ENCODE measurements around the gene NCOA3. TPM values are rescaled to one million over a fixed set of nuclear protein-coding genes. Genes with fewer than 3 reads are reported as not detected.
A peak's percentile ranks its signal among the peaks of the same experiment; 100 is the strongest.

Gene NCOA3
- total RNA-seq, 1 donor from 2014 or later: 24.6 TPM

DNA sequence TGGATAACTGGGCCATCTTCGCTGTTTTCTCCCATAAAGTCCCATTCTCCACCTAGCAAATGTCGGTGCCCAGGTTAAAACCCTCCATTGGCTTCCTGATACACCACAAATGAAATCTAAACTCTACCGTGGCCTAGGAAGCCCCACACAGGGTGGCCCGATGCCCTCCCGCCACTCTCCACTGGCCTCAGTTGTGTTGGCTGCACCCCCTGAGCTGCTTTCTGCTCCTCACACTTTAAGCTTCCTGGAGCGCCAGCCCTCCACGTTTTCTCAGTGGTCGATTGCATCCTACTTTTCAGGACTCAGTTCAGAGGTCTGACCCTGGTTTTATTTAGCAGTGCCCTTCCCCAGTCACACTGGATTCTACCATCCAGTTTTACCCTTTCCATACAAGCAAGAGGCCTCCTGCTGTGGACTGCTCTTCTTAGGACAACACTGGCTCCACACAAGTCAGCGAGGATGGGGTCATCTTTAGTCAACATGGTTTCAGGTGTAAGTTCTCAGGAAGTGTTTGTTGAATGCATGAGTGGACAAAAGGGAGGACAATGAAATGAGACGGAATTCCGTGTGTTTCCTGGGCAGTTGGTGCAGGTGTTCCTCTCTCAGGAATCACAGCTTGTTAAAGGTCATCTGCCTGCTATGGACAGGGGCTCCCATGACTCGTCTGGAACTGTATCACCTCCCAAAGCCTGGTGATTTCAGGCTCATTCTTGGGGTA, 159.5 kb downstream of the NCOA3 start:
- H3K27ac Mint-ChIP-seq (ENCODE audit: unreplicated experiment): no peak overlapping the region
- H3K36me3 Mint-ChIP-seq (ENCODE audit: unreplicated experiment): no peaks in the 10 kb centered on the region

DNA sequence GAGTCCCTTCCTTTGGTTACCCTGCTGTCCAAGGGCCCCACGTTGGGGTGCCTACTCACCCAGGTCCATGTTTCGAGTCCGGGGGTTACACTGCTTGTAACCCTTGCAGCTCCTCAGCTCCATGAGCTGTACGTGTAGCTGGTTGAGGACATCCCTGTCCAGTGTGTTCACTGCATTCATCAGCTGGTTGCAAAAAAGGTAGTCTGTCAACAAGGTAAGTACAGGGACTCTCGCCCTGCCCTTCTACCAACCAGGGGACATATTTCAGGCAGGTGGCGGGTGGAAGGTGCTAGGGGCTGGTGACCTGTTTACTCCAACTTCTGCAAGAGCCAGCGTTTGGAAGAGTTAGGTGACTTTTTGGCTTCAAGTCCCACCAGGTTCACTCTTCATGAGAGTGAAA, 160.0 kb downstream of the NCOA3 start:
- no peak overlapping the region for H3K4me3 Mint-ChIP-seq (ENCODE audit: unreplicated experiment)
- TF ChIP-seq, protein P1, sequence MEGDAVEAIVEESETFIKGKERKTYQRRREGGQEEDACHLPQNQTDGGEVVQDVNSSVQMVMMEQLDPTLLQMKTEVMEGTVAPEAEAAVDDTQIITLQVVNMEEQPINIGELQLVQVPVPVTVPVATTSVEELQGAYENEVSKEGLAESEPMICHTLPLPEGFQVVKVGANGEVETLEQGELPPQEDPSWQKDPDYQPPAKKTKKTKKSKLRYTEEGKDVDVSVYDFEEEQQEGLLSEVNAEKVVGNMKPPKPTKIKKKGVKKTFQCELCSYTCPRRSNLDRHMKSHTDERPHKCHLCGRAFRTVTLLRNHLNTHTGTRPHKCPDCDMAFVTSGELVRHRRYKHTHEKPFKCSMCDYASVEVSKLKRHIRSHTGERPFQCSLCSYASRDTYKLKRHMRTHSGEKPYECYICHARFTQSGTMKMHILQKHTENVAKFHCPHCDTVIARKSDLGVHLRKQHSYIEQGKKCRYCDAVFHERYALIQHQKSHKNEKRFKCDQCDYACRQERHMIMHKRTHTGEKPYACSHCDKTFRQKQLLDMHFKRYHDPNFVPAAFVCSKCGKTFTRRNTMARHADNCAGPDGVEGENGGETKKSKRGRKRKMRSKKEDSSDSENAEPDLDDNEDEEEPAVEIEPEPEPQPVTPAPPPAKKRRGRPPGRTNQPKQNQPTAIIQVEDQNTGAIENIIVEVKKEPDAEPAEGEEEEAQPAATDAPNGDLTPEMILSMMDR (IDR thresholded peaks at IDR 0.05; ENCODE audit: partially characterized antibody, unreplicated experiment): no peak
- peaks cover 2% of the 10 kb centered on the region for H3K9me3 Mint-ChIP-seq (ENCODE audit: unreplicated experiment)
- H3K4me1 Mint-ChIP-seq (ENCODE audit: low read depth, unreplicated experiment): peaks cover 6% of the 10 kb centered on the region
- no peak for DNase-seq
- no peaks in the 10 kb centered on the region for H3K27me3 Mint-ChIP-seq (ENCODE audit: unreplicated experiment)
- H3K27ac Mint-ChIP-seq (ENCODE audit: unreplicated experiment): no peak overlapping the region
- H3K36me3 Mint-ChIP-seq (ENCODE audit: unreplicated experiment): no peaks in the 10 kb centered on the region

More for the DNA sequence above, 159.5 kb downstream of the NCOA3 start:
- Mint-ChIP-seq H3K4me3 (ENCODE audit: unreplicated experiment) (no peak overlapping the region), H3K27me3 (ENCODE audit: unreplicated experiment) (no peaks in the 10 kb centered on the region), H3K9me3 (ENCODE audit: unreplicated experiment) (peaks cover 2% of the 10 kb centered on the region), H3K4me1 (ENCODE audit: low read depth, unreplicated experiment) (peaks cover 5% of the 10 kb centered on the region)
- DNase-seq: no peak
- TF ChIP-seq, protein P1 (IDR thresholded peaks at IDR 0.05; ENCODE audit: partially characterized antibody, unreplicated experiment): no peak

DNA sequence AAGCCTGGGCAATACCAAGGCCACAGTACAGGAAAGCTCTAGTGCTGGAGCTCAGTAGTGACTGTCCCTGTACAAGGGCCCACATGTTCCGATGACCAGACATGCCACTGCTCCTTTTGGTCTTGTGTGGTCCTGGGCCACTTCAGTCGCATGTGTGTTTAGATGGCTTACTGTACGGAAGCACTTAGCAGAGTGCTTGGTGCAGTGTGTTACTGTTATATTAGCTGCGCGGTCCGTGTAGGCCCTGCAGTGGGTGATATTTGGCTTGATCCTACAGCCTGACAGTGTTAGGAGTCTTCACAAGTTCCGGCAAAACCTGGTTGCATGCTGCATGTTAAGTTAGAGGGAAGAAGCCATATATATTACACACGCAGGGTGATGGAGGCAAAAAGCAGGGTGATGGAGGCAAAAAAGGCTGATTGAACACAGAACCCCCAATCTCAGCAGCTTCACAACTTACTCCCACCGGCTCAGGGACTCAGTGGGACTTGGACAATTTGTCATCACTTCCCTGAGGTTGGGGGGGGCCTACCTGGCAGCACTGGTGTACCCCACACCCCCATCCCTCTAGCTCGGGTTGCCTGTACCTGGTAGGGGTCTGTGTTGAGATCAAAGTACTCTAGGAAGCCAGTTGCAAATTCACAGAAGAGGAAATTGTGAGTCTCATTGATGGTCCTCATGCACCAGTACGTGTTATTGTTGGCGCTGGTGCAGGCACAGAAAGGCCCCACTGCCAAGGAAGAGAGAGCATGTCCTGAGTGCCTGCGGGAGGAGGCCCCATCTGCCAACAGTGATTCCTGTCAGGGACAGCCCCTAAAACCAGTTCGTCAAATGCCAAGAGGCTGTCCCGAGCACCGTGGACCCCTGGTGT, 161.0 kb downstream of the NCOA3 start:
- DNase-seq: no peak
- H3K4me1 Mint-ChIP-seq (ENCODE audit: low read depth, unreplicated experiment): peaks cover 9% of the 10 kb centered on the region
- TF ChIP-seq, protein P1 (IDR thresholded peaks at IDR 0.05; ENCODE audit: partially characterized antibody, unreplicated experiment): no peak
- peaks cover 2% of the 10 kb centered on the region for H3K27me3 Mint-ChIP-seq (ENCODE audit: unreplicated experiment)
- H3K36me3 Mint-ChIP-seq (ENCODE audit: unreplicated experiment): no peaks in the 10 kb centered on the region
- no peak overlapping the region for H3K4me3 Mint-ChIP-seq (ENCODE audit: unreplicated experiment)
- H3K27ac Mint-ChIP-seq (ENCODE audit: unreplicated experiment): no peak overlapping the region
- peaks cover 2% of the 10 kb centered on the region for H3K9me3 Mint-ChIP-seq (ENCODE audit: unreplicated experiment)

DNA sequence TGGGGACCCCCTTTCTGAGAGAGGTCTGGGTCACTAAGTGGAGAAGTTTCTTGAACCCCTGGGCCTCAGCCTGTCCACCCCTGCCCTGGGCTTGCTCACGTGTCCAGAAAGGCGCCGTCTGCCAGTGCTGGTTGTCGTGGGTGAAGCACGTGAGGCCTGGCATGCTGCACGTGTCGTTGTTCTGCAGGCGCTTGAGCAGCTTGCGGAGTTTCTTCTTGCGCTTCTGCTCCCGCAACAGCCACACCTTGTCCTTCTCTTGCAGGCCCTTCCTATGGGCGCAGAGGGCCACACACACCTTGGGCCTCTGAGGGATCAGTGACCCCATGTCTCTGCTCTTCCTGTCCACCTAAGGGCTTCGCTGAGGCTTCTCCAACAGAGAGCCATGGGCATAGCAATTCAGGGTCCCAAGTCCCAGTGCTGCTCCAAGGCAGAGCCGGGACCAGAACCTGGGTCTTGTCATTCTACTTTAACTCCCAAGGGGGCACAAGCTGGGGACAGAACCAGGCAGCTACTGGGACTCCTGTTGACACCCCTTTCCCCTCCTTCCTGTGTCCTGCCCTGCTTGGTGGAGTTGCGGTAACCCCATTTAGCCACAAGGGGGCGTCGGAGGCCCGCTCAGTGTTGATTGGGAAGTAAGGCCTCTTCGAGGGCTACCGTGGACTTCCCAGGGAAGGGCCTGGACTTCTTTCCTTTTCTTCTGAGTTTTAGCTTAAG, 161.8 kb downstream of the NCOA3 start:
- peaks cover 3% of the 10 kb centered on the region for H3K9me3 Mint-ChIP-seq (ENCODE audit: unreplicated experiment)
- peaks cover 2% of the 10 kb centered on the region for H3K27me3 Mint-ChIP-seq (ENCODE audit: unreplicated experiment)
- no peak overlapping the region for H3K27ac Mint-ChIP-seq (ENCODE audit: unreplicated experiment)
- TF ChIP-seq, protein P1 (IDR thresholded peaks at IDR 0.05; ENCODE audit: partially characterized antibody, unreplicated experiment): peak; percentile 99
- peak; percentile 92 for DNase-seq
- H3K4me3 Mint-ChIP-seq (ENCODE audit: unreplicated experiment): no peak overlapping the region
- no peaks in the 10 kb centered on the region for H3K36me3 Mint-ChIP-seq (ENCODE audit: unreplicated experiment)
- H3K4me1 Mint-ChIP-seq (ENCODE audit: low read depth, unreplicated experiment): peaks cover 11% of the 10 kb centered on the region

Measured in glutamatergic neuron (in vitro differentiated cells).